Nephron (organoid): ENCODE measurements around the gene LHFPL2.

Source experiments
- H3K27ac Mint-ChIP-seq, 3 experiments: 2 replicates each; pipeline ENCODE4 v1.8.0; 2020; ENCODE audit warnings: mixed read lengths in 3 of 3, mild to moderate bottlenecking in 2 of 3, moderate library complexity in 1 of 3
- H3K27me3 Mint-ChIP-seq: 2 replicates; pipeline ENCODE4 v1.8.0; 2021; ENCODE audit warnings: low read depth, mild to moderate bottlenecking, moderate library complexity, mixed read lengths
- H3K36me3 Mint-ChIP-seq: 2 replicates; pipeline ENCODE4 v1.8.0; 2020; ENCODE audit warnings: low read depth, mixed read lengths
- H3K4me1 Mint-ChIP-seq: 2 replicates; pipeline ENCODE4 v1.8.0; 2020; ENCODE audit warnings: mixed read lengths
- H3K4me3 Mint-ChIP-seq, 3 experiments: 2 replicates each; pipeline ENCODE4 v1.8.0; 2020; ENCODE audit warnings: mild to moderate bottlenecking in 3 of 3, mixed read lengths in 3 of 3, moderate library complexity in 2 of 3
- H3K9me3 Mint-ChIP-seq: 2 replicates; pipeline ENCODE4 v1.8.0; 2020; ENCODE audit warnings: mixed read lengths
- TF ChIP-seq, protein P1 (sequence below), 3 experiments: fragments of 200-600 bp; sonication (generic); IDR thresholded peaks; one replicate each; pipeline ENCODE4 v1.5.0; 2021; ENCODE audit warnings: antibody characterized with exemption in 3 of 3; ENCODE audit not compliant: unreplicated experiment in 3 of 3

The LHFPL2 gene

GRCh38 chr5:78595458-78595921, 53.1 kb downstream of the LHFPL2 start:
- peaks cover 26% of the 10 kb centered on the region for H3K36me3 Mint-ChIP-seq
- H3K4me3 Mint-ChIP-seq, result peak overlapping the region in 1 of 3 experiments; percentile 31
- peaks cover 86% of the 10 kb centered on the region for H3K4me1 Mint-ChIP-seq
- H3K27ac Mint-ChIP-seq, result peak overlapping the region; percentile 92 to 96 (median 95)
- no peaks in the 10 kb centered on the region for H3K9me3 Mint-ChIP-seq
- TF ChIP-seq, protein P1, sequence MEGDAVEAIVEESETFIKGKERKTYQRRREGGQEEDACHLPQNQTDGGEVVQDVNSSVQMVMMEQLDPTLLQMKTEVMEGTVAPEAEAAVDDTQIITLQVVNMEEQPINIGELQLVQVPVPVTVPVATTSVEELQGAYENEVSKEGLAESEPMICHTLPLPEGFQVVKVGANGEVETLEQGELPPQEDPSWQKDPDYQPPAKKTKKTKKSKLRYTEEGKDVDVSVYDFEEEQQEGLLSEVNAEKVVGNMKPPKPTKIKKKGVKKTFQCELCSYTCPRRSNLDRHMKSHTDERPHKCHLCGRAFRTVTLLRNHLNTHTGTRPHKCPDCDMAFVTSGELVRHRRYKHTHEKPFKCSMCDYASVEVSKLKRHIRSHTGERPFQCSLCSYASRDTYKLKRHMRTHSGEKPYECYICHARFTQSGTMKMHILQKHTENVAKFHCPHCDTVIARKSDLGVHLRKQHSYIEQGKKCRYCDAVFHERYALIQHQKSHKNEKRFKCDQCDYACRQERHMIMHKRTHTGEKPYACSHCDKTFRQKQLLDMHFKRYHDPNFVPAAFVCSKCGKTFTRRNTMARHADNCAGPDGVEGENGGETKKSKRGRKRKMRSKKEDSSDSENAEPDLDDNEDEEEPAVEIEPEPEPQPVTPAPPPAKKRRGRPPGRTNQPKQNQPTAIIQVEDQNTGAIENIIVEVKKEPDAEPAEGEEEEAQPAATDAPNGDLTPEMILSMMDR (IDR thresholded peaks at IDR 0.05; ENCODE audit: unreplicated experiment in 3 of 3), result no peak
- no peaks in the 10 kb centered on the region for H3K27me3 Mint-ChIP-seq

- TF ChIP-seq, protein P1 (IDR thresholded peaks at IDR 0.05; ENCODE audit: unreplicated experiment in 3 of 3), result no peak
- H3K9me3 Mint-ChIP-seq, result no peaks in the 10 kb centered on the region
- H3K4me3 Mint-ChIP-seq, result peak overlapping the region in 1 of 3 experiments; percentile 31
- H3K4me1 Mint-ChIP-seq, result peaks cover 88% of the 10 kb centered on the region
- peaks cover 32% of the 10 kb centered on the region for H3K36me3 Mint-ChIP-seq
- H3K27ac Mint-ChIP-seq, result peak overlapping the region; percentile 92 to 96 (median 95)
- H3K27me3 Mint-ChIP-seq, result no peaks in the 10 kb centered on the region
Observed at GRCh38 chr5:78594610-78595457, 53.7 kb downstream of the LHFPL2 start.

DNA sequence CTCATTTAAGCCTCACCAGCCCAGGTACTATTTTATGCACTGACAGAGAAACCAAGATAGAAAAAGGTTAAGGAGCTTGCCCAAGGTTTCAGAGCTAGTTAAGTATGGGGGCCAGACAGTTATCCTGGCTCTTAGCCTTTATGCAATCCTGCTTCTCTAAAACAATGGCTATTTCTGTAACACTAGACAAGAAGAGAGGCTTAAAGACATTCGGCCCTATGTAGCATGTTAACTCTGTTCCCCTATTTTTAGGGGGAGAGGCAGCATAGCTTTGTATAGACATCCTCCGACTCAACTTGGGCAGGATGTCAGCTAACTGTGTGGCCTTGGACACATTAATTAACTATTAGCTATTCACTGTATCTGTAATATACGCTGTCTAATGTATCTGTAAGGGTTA, 54.6 kb downstream of the LHFPL2 start:
- peaks cover 37% of the 10 kb centered on the region for H3K36me3 Mint-ChIP-seq

DNA sequence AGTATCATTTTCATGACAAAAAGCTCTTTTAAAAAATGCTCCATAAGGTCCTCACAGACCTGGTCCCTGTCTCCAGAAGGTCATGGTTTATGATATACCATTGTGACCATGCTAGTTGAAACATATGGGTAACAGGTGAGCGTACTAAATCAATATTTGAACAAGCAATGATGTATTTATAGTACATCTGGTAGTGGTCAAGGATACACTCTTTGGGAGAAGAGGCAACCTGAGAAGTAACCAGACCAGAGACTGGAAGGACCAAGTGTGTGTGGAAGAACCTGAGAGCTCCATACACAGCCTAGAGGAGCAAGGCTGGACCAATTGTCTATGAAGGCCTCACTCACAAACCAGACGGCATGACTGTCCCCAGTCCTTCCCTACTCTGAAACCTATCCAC, 55.1 kb downstream of the LHFPL2 start:
- Mint-ChIP-seq H3K9me3 (no peaks in the 10 kb centered on the region), H3K4me1 (peaks cover 80% of the 10 kb centered on the region), H3K27ac (peak overlapping the region; percentile 92 to 96 (median 95)), H3K4me3 (peak overlapping the region in 1 of 3 experiments; percentile 24), H3K36me3 (peaks cover 39% of the 10 kb centered on the region), H3K27me3 (no peaks in the 10 kb centered on the region)
- TF ChIP-seq, protein P1 (IDR thresholded peaks at IDR 0.05; ENCODE audit: unreplicated experiment in 3 of 3), result no peak

More for the DNA sequence above, 54.6 kb downstream of the LHFPL2 start:
- Mint-ChIP-seq H3K4me1 (peaks cover 84% of the 10 kb centered on the region), H3K4me3 (peak overlapping the region in 1 of 3 experiments; percentile 24), H3K27ac (peak overlapping the region; percentile 92 to 96 (median 95)), H3K27me3 (no peaks in the 10 kb centered on the region), H3K9me3 (no peaks in the 10 kb centered on the region)
- TF ChIP-seq, protein P1 (IDR thresholded peaks at IDR 0.05; ENCODE audit: unreplicated experiment in 3 of 3), result no peak

GRCh38 chr5:78592735-78593386, 55.7 kb downstream of the LHFPL2 start:
- TF ChIP-seq, protein P1 (IDR thresholded peaks at IDR 0.05; ENCODE audit: unreplicated experiment in 3 of 3), result no peak
- peaks cover 83% of the 10 kb centered on the region for H3K4me1 Mint-ChIP-seq
- peak overlapping the region; percentile 92 to 96 (median 95) for H3K27ac Mint-ChIP-seq
- H3K27me3 Mint-ChIP-seq, result no peaks in the 10 kb centered on the region
- peaks cover 44% of the 10 kb centered on the region for H3K36me3 Mint-ChIP-seq
- H3K4me3 Mint-ChIP-seq, result no peak overlapping the region
- no peaks in the 10 kb centered on the region for H3K9me3 Mint-ChIP-seq
